GF-D8 (cell line): Measurements from ENCODE around the gene LMOD1.
"Not testable (repeated sequence)": the region's sequence is repeated elsewhere in the genome, so short reads cannot be mapped to it uniquely, and the experiment has no call there.

Source experiments
- DNase-seq: peaks from one replicate; lab custom pipeline; 2025; lab: John Stamatoyannopoulos, UW

The LMOD1 gene

GRCh38 chr1:201861448-201861847 lies 84.9 kb downstream of the LMOD1 start:
- DNase-seq, result no peak

- DNase-seq, result no peak
Measured at GRCh38 chr1:201859424-201859823, 86.9 kb downstream of the LMOD1 start.

GRCh38 chr1:201856722-201857121 lies 89.6 kb downstream of the LMOD1 start:
- DNase-seq, result not testable (repeated sequence)

GRCh38 chr1:201851949-201852348 lies 94.4 kb downstream of the LMOD1 start:
- DNase-seq, result no peak

- DNase-seq, result no peak
Measured at GRCh38 chr1:201850053-201850397, 96.3 kb downstream of the LMOD1 start.

GRCh38 chr1:201849372-201850052 lies 96.8 kb downstream of the LMOD1 start:
- DNase-seq, result no peak

- no peak for DNase-seq
Measured at GRCh38 chr1:201848230-201848629, 98.1 kb downstream of the LMOD1 start.

GRCh38 chr1:201847150-201847549 lies 99.2 kb downstream of the LMOD1 start:
- no peak for DNase-seq
